GM19043 (cell line): ENCODE results near the gene AQP6.
"Not testable (repeated sequence)": the region's sequence is repeated elsewhere in the genome, so short reads cannot be mapped to it uniquely, and the experiment has no call there.

ENCODE experiments used
- ATAC-seq: cut with Tn5 transposase; IDR thresholded peaks from one replicate; pipeline ENCODE4 v1.9.1; 2021; ENCODE audit warnings: low read depth; ENCODE audit not compliant: unreplicated experiment

The AQP6 gene

DNA sequence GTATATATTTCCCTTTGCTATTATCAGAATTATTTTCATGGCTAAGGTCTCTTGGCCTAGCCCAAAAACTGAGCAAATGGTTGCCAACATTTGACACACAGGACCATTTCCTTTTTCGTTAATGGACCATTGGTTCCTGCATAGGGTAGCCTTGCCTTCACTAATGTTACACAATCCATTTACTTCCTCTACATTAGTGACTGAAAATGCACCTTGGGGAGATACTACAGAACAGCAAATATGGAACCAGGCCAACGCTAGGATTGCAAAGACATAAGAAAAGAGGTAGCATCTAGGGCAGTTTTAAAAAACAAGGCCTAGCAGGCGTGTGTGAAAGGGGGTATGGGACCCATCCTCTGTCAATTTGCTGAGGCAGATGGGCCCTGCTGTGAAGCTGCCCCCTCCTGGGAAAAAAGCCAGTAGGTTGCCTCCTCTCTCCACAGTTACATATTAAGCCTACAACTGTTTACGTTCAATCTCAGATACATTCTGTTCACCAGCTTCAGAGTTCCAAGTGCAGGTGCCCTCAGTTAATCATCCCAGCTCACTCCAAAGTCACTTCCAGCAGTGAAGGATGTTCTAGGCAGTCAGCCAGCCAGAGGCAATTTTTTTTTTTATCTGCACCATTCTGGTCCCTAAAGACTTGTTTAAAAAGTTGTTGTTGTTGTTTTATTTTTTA, 15.0 kb downstream of the AQP6 start:
- ATAC-seq = no peak

DNA sequence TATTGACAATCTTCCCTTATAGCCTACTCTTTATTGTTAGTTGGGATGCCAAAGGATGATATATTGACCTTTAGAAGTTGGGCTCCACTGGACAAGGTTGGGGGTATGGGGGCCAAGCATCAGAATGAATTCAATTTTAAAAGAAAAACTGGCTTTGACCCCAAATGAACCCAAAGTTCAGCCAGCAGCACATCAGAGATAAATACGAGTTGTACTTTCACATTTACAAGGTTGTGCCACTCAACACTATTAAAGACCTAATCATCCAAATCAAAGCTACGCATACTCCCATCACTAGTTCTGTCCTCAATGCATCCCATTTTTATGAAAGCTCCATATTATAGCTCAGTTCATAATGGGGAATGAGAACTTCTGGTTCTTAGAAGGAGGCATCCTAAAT, 16.7 kb downstream of the AQP6 start:
- ATAC-seq = not testable (repeated sequence)

DNA sequence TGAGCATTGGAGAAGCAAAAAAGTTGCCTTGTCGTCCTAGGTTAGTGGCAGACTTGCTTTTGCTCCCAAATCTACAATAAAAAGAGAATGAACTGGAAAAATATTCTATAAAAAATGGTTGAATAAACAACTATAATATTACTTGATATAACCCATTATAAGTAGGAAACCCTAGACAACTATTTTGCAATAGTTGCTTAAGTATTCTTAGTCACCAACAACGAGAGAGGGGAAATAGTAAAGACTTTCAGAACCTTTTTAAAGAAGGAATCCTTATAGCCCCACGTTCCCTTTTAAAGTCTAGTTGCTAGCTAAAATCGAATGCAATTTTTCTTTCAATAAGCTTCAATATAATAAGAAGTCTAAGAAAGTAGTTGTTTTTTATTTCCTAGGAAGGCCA, 17.5 kb downstream of the AQP6 start:
- no peak for ATAC-seq

DNA sequence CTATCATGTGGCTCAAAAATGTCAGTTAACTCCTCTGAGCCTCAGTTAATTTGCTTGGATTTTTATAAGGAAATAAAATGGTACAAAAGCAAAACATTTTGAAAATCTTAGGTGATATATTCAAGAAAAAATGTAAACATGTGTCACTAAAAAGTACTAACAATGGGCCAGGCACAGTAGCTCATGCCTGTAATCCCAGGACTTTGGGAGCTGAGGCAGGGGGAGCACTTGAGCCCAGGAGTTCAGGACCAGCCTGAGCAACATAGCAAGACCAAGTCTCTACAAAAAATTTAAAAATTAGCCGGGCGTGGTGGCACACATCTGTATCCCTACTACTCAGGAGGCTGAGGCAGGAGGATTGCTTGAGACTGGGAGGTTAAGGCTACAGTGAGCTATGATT, 25.7 kb downstream of the AQP6 start:
- no peak for ATAC-seq

DNA sequence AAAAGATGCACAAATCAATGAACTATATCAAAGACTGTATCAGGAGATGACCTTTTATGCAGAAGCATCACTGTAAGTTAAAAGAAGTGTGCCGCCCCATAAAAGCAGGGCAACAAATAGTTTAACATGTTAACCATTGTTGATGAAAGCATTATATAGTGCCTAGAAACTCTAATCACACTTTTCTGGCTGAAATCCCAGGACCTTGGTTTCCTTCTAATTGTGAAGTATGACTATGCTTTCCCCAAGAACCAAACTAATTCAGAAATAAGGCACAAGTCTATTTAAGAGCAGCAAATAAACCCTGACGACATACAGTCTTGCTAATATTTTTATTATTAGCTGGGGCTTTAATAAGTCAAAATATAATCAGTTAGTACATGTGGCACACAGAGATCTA, 30.8 kb downstream of the AQP6 start:
- ATAC-seq = no peak

DNA sequence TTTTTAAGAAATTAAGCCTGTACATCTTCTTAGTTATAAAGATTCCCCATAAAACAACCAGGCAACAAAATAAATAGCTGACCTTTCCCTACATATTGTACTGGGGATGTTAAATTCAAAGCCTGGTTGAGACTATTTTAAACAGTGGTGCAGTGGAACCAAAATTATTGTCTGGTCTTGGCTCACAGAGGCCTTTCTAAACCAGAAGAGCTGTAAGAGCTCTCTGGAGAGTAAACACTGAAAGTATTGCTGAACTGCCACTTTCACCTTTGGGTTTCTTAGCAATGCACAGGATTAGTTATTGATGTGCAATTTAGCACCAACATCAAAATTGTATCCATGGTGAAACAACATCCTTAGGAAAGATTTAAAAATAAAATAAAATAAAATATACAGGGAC, 31.9 kb downstream of the AQP6 start:
- ATAC-seq = no peak

DNA sequence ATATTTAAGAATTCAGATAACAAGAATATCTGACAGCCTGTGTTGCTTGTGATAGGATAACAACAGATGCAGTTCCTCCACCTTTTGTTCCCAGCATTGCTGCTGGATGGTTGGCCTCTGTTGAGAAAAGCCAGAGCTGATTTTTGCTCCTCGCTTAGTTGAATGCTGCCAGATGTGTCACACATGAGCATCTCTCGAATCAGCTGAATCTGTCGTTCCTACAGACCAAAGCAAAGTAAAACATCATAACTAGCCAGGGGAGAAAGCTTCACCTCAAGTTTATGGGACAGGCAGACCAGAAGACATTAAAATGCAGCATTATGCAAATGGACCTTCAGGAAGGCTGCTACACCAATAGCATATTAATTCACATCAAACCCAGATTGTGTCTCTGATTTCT, 32.4 kb downstream of the AQP6 start:
- ATAC-seq = no peak

DNA sequence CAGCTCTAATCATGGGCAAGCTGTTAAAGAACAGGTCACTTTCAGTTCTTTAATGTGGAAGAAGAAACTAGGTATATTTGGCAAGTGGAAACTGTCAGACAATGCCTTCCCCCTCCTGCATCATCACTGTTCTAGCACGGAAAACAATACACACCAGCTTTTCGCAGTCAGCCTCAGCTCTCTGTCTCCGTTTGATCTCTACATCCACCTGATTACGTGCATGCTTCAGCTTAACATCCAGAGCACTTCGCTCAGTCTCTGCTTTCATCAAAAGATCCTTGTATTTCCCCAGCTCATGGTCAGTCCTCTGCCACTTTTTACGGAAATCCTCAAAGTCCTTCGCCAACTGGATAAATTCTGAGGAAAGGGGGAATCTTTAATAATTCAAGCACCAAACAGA, 33.5 kb downstream of the AQP6 start:
- no peak for ATAC-seq

DNA sequence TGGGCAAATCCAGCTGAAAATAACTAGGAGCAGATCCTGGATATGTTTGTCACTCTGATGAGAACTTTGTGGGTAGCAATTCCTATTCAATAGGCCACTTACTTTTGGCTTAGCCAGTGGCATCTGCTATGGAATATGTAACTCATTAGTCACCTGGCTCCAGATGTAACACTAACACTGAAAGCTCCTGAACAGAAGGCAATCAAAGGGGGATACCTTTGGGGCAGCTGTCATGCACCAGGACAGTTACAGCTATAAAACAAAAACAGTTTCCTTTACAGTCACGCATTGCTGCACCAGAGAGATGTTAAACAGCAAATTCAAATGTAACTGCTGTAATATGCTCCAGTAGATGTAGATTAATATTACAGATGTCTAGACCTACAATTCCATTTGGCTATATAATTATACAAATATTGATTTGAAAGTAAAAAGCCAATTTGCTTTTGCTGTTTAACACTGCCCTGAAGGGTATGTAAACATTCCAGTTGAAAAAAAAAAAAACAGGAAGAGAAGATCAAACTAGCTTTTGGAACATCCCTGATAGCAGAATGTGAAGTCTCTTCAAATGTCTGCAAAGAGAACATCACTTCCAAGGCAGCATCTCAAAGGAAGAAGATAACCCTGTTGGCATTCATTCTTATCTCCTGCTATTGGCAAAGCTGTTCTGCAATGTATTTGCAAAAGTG, 34.2 kb downstream of the AQP6 start:
- peak; percentile 53 for ATAC-seq

DNA sequence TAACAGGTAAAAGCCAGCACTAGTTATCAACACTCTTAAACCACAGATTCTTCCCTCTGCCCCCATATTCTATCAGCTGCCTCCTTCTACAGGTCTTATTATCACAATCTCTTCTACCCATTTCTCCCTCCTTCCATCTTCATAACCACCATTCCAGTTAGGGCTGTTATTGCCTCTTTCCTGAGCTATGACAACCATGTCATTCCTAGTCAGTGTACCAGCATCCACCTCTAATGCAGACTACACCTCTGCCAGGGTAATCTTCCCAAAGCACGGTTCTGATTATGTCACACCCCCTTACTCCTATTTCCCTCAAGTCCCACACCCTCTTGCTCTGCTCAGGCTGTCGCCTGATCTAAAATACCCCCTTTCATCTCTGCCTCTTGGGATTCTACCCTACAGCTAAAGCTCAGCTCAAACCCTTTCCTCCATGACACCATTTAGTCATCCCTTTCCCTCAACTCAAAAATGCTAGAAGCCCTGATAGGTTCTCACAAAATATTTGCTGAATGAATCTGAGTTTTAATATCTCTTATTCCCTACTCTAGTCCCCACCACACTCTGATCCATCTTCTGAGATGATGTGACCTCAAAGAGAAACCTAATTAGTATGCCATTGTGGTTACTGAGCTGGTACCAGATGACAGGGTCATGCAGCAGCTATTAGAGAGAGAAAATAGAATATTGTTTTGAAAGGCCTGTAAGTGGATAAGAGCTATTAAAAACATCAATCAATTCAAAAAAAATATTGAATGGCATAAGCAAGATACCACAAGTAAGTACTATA, 40.8 kb downstream of the AQP6 start:
- no peak for ATAC-seq

DNA sequence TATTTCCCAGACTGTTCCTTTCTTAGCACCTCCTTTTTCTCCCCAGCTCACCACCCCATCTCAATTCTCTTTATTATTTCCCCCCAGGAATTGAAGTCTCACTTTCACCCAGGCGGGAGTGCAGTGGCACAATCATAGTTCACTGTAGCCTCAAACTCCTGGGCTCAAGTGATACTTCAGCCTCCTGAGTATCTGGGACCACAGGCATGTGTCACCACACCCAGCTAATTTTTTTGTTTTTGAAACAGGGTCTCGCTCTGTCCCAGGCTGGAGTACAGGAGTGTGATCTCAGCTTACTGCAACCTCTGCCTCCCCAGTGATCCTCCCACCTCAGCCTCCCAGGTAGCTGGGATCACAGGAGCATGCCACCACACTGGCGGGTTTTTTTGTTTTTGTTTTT, 41.6 kb downstream of the AQP6 start:
- ATAC-seq = no peak

DNA sequence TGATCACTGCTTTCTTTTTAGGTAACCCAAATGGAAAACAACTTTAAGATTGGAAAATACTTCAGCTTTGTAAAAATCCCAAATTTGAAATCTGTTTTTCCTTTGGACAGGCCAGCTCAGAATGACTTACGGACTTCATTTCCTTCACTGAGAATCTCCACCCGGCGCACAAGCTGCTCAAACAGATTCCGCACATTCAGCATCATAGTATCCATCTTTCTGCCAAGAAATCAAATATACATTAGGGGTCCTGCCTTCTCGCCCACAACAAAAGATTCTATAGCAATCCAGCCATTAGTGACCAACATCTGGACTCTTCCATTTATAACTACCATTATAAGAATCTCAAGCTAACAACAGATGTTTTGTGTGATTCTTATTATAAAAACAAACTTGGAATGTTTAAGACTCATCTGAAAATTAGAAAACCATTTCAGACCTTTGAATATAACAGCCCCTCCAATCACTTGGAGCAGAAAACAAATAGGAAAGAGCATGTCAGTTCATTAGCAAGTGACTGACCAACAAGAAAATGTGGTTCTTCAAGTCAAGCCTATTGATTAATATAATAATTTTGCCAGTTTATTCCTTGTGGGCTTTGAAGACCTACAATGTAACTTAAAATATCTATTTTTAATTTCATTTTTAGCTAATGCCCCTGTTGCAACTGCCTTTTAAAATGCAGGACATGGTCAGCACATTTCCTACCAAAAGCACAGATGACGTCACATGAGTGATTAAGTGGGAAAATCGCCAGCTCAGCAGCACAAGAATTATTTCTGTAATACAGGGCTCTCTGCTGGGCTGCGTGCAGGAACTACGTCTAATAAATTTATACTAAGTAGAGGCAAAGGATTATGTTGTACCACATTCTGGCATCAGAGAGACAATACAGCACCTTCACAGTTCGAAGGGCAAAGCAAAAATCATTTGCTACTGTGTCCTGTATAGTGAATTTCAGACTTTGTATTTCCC, 44.0 kb downstream of the AQP6 start:
- no peak for ATAC-seq

DNA sequence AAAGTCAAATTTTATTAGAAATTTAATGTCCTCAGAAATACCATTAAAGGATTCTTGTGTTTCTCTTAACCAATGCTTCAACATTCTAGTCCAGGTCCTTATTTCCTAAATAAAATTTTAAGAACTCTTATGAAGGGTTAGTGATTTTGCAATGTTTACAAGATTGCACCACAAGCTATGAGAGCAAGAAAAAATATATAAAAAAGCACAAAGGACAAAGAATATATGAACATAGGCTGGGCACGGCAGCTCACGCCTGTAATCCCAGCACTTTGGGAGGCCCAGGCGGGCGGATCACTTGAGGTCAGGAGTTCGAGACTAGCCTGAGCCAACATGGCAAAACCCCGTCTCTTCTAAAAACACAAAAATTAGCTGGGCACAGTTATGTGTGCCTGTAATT, 44.9 kb downstream of the AQP6 start:
- no peak for ATAC-seq

DNA sequence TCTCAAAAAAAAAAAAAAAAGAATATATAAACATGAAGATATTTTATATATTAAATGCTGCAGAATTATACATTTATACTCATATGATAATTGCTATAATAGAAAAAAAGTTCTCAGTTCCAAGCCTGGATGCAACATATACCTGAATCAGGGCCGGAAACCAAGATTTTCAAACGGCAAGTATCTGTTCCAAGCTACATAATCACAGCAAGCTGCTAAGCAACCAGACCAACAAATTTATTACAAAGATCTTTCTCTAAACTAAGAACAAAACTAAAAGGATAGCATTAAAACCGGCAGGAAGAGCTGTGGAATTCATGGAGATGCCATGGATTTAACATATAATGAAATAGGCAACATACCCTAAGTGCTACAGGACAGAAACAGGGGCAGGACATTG, 45.4 kb downstream of the AQP6 start:
- ATAC-seq = no peak

DNA sequence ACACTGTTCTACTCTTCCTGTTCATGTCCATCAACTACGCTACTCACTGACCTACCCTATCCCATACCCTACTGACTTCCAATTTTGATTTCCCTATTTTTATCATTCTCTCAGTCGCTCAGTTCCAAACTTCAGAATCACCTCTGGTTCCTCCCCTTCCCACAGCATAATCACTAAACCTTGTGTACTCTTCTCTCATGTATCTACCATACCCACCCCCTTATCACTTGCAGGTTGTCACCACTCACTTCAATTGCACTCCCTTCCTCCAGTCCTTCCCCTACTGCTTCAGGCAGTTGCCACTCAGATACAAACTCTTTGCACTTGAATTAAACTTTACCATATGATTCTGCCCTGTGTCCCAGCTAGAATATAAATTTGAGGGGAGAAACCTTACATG, 46.2 kb downstream of the AQP6 start:
- ATAC-seq = no peak

DNA sequence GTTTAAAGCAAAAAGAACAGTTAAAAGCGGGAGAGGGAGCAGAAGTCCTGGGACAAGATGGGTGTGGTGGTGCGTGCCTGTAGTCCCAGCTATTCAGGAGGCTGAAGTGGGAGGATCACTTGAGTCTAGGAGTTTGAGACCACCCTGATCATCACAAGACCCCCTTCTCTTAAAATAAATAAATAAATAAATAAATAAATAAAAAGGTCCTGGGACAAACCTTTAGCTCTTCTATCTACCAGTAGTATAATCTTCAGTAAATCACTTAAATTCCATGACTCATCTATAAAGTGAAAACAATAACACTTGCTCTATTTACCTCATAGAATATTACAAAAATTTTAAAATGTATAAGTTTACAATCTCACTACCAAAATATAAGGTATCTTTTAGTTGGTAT, 46.8 kb downstream of the AQP6 start:
- no peak for ATAC-seq

DNA sequence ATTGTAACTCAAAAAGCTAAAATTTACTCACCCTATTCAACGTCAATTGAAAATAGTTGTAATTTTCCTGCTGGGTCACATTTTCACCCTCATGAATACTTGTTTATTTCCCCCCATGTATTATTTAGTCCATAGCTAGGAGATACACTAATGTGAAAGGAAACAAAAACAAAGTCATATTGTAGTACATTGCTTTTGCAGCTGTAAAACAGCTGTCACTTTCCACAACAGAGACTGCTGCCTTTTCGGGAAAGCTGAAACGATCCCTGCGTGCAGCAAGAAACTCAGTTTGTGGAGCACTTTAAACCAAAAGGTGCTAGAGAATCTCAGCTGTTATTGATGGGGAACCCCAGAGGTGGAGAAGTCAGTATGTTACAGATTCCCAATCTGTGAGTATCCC, 48.3 kb downstream of the AQP6 start:
- no peak for ATAC-seq

DNA sequence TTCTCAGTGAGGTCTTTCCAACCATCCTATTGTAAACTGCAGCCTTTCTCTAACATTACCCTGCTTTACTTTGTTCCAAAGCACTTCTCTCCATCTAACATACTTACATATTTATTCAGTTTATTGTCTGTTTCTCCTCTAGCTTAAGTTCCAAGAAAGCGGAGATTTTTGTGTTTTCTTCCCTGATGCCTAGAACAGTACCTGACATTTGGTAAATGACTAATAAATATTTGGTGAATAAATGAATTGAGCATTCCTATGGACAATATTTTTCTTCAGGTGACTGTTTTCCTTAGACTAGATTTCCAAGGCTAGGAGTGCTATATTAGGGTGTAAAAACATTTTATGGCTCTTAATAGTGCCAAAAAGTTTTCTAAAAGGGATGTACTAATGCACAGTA, 50.2 kb downstream of the AQP6 start:
- no peak for ATAC-seq

DNA sequence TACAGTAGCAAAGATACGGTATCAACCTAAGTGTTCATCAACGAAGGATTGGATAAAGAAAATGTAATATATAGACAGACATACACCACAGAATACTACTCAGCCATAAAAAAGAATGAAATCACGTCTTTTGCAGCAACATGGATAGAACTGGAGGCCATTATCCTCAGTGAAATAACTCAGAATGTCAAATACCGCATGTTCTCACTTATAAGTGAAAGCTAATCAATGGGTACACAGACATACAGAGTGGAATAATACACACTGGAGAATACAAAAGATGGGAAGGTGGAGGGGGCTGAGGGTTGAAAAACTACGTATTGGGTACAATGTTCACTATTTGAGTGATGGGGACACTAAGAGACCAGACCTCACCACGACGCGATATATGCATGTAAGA, 51.5 kb downstream of the AQP6 start:
- ATAC-seq = no peak

DNA sequence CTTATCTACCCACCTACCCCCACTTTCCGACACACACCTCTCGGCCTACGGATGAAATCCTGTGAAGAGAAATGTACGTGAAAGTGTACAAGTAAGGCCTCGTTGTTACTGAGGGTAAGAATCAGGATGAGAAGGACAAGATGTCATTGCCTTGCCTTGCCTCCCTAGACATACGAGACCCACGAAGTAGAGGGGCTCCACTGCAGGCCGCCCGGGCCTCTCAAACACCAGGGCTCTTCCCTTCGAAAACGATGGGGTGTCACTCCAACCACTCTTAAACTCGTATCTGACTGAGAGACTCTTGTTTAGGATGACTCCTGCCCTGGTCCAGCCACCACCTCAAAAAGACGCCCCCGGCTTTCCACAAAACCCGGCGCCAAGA, 52.0 kb downstream of the AQP6 start:
- no peak for ATAC-seq
